ENCODE results near the gene MANBA.

- TF ChIP-seq EP300 (IDR thresholded peaks at IDR 0.05; ENCODE audit: borderline replicate concordance) = no peak
- TF ChIP-seq EGR1 (IDR thresholded peaks at IDR 0.05) = no peak
- TF ChIP-seq NFIC (IDR thresholded peaks at IDR 0.05) = no peak
- TF ChIP-seq CREB1 (IDR thresholded peaks at IDR 0.05; ENCODE audit: low read depth) = no peak
- TF ChIP-seq, protein P1, sequence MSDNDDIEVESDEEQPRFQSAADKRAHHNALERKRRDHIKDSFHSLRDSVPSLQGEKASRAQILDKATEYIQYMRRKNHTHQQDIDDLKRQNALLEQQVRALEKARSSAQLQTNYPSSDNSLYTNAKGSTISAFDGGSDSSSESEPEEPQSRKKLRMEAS (IDR thresholded peaks at IDR 0.05) = no peak
Measured at GRCh38 chr4:102610476-102610875, 150.3 kb downstream of the MANBA start.
